ENCODE data around the gene EMX1.

The EMX1 gene

DNA sequence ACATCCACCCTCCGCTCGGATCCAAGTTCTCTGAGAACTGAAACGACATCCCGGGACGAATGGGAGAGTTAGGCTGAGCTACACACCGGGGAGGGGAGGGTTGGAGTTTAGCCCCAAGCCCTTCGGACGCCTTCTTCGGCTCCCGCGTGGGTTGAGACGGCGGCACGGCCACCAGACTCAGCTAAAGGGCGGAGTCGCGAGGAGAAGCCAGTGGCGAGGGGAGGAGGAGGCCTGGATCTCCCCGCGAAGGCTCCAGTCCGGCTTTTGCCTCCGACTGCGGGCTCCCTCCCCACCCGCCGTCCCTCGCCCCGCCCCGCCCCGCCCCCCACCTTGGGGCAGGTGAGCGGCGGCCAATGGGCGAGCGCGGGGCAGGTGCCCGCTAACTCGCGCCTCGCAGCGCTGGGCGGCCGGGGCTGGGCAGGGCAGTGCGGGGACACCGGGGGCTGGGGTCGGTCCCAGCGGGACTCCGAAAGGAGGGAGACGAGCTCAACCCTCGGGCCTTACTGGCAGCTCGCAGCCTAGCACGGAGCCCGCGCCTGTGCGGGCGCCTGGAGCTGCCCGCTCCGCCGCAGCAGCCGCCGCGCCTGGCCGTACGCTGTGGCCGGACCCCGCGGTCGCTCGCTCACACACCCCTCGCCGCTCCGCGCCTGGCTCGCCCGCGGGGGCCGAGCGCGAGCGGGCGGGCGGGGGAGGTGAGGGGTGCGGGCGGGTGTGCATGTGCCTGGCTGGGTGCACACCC, at the start of gene EMX1:
Gene EMX1, plus strand, starts transcription at position 382 of the 739 bp plus-strand sequence. Its CDS starts 334 bp downstream, at position 716.
- DNase-seq: no peak

GRCh38 chr2:72871060-72871459, 46.3 kb upstream of the EMX1 start:
- no peak for DNase-seq

DNA sequence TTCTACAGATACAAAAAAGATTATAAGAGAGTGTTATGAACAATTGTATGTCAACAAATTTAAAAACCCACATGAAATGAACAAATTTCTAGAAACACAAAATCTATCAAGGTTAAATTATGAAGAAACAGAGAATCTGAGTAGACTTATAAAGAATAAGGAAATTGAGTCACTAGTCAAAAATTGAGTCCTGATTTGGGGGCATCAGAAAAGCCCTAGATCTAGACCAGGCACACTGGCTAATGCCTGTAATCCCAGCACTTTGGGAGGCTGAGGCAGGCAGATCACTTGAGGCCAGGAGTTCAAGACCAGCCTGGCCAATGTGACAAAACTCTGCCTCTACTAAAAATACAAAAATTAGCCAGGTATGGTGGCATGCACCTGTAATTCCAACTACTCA, 45.4 kb upstream of the EMX1 start:
- DNase-seq: no peak

DNA sequence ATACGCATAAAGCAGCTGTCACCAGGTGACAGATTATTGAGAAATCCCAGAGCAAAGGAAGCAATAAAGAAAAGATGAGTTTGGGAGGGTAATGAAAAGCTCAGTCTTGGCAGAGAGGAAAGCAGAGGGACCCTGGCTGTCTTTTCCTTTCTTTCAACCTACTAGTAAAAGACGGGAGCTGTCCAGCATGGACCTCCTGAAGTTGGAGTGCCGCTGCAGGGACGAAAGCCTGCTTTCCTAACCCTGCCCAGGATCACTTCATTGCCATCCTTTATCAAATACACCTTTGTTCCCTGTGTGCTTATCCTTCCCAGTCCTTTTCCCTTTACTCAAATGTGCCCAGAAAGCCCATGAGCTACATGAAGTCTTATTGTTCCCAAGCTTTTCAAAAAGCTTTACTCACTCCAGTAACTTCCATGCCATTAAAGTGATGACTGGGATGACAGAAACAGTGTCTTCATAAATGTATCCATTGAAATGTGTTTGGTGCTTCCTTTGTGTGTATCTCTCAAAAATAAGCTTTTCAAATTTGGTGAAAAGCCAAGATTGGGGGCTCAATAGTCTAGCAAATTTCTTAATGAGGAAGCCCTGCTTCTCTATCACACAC, 33.9 kb upstream of the EMX1 start:
- peak; percentile 21 for DNase-seq

GRCh38 chr2:72886505-72887031, 30.8 kb upstream of the EMX1 start:
- DNase-seq: no peak

DNA sequence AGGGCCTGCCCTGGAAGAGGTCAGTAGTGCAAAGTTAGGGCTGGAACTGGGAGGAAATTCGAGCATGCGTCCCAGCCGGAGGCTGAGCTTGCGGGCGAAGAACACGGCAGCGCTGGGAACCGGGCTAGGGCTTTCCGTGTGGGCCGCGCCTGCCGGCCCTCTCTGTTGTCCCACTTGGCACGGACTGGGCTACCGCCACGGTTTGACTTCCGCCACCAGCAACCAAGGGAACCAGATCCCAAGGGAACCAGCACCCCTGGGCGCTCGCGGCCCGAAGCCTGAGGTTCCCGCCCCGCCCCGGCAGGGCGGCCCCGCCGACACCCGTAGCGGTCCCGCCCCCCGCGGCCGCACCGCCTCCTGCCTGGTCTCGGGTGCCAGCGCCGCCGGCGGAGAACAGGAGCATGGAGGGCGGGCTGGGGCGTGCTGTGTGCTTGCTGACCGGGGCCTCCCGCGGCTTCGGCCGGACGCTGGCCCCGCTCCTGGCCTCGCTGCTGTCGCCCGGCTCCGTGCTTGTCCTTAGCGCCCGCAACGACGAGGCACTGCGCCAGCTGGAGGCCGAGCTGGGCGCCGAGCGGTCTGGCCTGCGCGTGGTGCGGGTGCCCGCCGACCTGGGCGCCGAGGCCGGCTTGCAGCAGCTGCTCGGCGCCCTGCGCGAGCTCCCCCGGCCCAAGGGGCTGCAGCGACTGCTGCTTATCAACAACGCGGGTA, 30.1 kb upstream of the EMX1 start, which contains the start of gene SPR:
Gene SPR, plus strand, starts transcription at position 377 of the 708 bp plus-strand sequence. Its CDS starts 25 bp downstream, at position 402.
- peak; percentile 61 for DNase-seq

GRCh38 chr2:72887740-72888437, 29.4 kb upstream of the EMX1 start:
- peak; percentile 75 for DNase-seq

- DNase-seq: no peak
These were observed 28.7 kb upstream of the EMX1 start for GRCh38 chr2:72888438-72889202.

GRCh38 chr2:72889991-72890390, 27.3 kb upstream of the EMX1 start:
- DNase-seq: no peak

- no peak for DNase-seq
These were observed 26.1 kb upstream of the EMX1 start for GRCh38 chr2:72891091-72891818.

- peak; percentile 23 for DNase-seq
These were observed 24.7 kb upstream of the EMX1 start for GRCh38 chr2:72892506-72893173.

- DNase-seq: peak; percentile 58
These were observed 23.6 kb upstream of the EMX1 start for GRCh38 chr2:72893594-72894319.

DNA sequence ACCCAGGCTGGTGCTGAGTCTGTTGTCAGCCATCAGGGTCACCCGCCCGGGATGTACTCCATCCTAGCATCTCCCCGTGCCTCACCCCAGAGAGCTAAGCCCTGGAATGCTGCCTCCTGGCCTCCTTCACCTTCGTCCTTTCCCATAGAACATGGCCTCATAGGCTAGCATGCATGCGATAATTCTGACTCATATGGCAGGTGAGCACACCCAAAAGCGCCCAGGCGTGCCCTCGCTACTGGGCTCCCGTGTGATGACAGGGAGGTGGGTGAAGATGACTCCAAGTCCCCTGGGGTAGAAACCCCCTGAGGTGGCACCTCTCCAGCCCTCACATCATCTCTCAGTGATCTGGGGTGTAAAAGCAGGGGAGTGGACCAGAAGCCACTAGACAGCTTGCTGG, 22.8 kb upstream of the EMX1 start:
- no peak for DNase-seq

- DNase-seq: no peak
These were observed 22.2 kb upstream of the EMX1 start for GRCh38 chr2:72895154-72895553.

DNA sequence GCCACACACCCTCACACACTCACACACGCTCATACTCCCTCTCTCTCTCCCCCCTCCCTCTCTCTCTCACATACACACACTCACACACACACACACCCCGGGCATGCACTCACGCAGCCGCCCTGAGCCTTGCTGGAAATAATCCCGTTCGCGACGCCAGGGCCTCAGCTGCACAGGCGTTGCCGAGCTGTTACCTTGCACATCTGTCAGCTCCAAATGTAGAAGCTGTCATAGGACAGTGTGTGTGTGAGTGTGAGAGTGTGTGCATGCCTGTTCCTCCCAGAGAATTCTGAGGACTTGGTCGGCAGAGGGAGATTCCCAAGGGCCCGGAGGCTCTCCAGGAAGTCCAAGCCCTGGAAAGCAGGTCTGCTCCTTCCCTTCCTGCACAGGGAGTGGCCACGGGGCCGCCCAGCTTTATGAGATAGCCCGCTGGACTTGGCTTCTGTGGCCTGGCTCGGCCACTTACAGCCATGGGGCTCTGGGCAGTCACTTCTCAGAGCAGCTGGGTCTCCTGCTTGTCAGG, 21.5 kb upstream of the EMX1 start:
- no peak for DNase-seq

DNA sequence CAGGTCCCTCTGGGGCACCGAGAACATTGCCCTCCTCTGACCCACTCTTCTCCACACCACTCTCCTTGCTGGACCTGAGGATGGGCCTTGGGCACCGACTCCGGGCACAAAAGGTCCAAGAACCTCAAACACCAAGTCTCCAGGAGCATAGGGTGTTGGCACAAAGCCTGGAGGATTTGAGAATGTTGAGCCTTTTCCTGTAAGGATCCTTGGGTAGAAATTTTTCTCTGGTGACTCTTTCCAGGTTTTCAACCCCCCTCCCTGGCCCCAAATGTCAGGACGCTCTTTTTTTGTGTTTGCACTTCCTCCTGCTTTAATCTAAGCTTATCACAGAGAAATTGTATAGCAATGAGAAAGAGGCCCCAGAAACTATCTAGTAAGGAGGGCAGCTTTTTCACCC, 20.9 kb upstream of the EMX1 start:
- DNase-seq: no peak

DNA sequence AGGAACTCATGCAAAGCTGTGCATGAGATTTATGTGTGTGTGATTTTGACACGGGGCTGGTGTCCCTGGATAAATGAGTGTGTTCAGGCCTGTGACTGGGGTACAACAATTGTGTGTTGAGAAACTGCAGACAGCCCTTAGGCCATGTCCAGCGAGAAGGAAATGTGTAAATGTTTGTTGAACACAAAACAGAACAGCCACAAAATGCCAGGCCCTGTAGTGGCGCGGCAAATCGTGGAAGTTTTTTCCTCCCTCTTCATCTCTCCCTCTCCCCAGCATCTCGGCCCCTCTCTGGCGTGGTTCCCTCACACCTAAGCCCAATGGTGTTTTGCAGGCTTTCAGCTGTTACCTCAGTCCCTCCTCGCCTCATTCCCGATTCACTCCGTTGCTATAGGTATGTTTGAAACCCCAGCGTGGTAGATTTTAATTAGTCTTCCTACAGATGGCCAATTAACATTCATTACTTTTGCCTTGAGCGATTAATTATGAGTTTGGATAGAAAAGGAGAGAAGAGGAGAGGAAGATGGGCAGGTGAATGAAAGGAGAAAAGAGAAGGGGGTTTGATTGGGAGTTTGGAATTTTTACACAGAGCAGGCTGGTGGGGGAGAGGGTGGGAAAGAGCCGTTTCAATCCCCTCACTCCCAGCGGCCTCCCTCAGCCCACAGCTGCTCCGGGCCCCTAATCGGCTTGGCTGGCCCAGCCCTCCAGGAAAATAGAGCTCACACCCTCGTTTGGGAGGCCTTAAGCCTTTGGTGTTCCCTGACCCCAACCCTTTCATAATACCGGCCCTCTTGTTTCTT, 19.3 kb upstream of the EMX1 start:
- no peak for DNase-seq

DNA sequence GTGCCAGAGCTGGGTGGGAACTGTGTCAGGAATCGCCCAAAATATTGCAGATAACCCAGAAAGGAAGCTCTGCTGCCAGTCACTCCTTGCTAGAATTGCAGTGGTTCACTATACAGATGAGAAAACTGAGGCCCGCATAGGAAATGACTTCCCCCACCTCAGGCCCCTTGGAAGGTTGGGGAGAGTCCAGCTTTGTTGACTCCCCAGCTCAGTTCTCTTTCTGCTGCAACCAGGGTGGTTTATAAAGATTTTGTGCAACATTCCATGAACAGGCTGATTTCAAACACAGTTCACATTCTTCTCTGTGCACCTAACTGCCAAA, 18.8 kb upstream of the EMX1 start:
- DNase-seq: no peak

DNA sequence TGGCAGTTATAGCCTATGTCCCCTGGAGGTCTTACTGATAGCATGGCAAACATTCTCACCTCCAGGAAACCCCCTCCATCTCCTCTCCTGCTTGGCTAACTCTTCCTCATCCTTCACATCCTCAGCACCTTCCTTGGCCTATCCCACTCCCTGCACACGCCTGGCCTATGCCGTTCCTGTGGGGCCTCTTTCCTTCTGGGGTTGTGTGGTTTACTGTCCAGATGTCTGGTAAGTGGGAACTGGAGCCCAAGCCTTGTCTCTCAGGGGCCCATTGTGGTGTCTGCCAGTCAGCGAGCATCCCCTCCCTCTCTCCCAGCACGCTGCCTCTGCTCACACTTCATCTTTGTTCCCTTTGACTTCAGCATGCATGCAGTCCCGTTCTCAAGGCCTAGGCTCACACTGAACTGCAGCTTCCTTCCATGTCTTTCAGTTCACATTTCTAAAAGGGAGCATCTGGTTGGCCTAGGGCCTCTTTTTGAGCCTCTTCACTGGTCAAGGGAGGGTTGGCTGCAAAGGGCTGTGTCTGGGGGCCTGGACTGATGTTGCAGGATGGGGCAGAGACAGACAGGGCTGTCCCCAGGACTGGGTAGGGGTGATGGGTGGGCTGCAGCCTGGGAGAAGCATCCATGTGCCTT, 17.0 kb upstream of the EMX1 start:
- DNase-seq: no peak

Measured in T1000 (cell line).